ENCODE measurements around the gene CTXND1. TPM values are rescaled to one million over a fixed set of nuclear protein-coding genes. Genes with fewer than 3 reads are reported as not detected.

CTXND1 gene
- total and polyA plus RNA-seq, 2 of the 4 experiments (the other 2 are of a cell fraction): not detected

DNA sequence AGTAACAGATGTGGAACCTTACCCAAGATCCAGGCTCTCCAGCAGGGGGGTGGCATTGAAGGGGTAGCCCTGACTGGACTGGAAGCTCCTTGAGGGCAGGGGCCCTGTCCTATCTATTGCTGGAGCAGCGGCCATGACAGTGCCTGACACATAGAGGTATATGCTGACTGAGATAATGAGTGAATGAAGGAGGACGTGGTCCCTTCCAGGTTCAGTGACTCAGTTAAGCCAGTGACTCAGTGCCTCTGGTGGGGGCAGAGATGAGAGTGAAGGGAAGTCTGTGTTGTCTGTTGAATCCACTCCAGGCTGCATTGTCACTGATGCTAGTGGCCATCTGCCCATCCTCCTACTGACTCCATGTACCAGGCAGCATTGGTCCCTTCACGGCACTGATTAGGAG lies 13.0 kb upstream of the CTXND1 start:
- POLR2A ChIA-PET (ENCODE audit: unreplicated experiment): no interaction called here
- Histone ChIP-seq H3K27me3 (ENCODE audit: control insufficient read depth, insufficient read depth, low read length) (peaks cover 33% of the 10 kb centered on the region), H2BK20ac (ENCODE audit: low read depth, low read length) (no peak overlapping the region), H2AK9ac (replicated peaks; ENCODE audit: low read depth, low read length, poor library complexity) (no peak overlapping the region), H2BK15ac (ENCODE audit: low read depth, low read length) (no peak overlapping the region), H3K9me3 (ENCODE audit: control insufficient read depth, insufficient read depth, low read length) (no peaks in the 10 kb centered on the region; the same call in 1 of the 2 replicates), H3K56ac (ENCODE audit: extremely low read depth, insufficient read depth, low read length) (no peak overlapping the region), H2AK5ac (ENCODE audit: low read depth, low read length) (no peak overlapping the region), H4K5ac (ENCODE audit: low read depth, low read length) (no peak overlapping the region), H3K4me2 (ENCODE audit: low read depth, low read length) (no peak overlapping the region), H3K79me1 (ENCODE audit: low read depth in 1 of 2, low read length in 2 of 2) (no peaks in the 10 kb centered on the region), H4K8ac (ENCODE audit: low read depth in 2 of 2, low read length in 2 of 2) (no peak overlapping the region), H3K27ac (ENCODE audit: insufficient read depth, low read length) (no peak overlapping the region), H3K9me1 (ENCODE audit: insufficient read depth, low read length) (0 out of 2 replicates have a peak, but pooled peaks cover 6% of the 10 kb centered on the region), H2BK120ac (ENCODE audit: low read depth, low read length) (no peak overlapping the region), H2AFZ (replicated peaks; ENCODE audit: low read length, poor library complexity) (no peak overlapping the region), H3K36me3 (ENCODE audit: control insufficient read depth, insufficient read depth, low read length) (no peaks in the 10 kb centered on the region), H2BK5ac (ENCODE audit: low read depth, low read length, poor library complexity, severe bottlenecking) (no peak overlapping the region), H3K14ac (replicated peaks; ENCODE audit: low read depth, low read length) (no peak overlapping the region), H3K4ac (ENCODE audit: low read depth, low read length) (no peak overlapping the region), H4K20me1 (ENCODE audit: insufficient read depth, low read length) (no peaks in the 10 kb centered on the region), H3K23ac (ENCODE audit: low read depth, low read length) (no peak overlapping the region), H4K91ac (ENCODE audit: insufficient read depth, low read depth, low read length) (no peak overlapping the region), H3K18ac (ENCODE audit: low read depth, low read length) (no peak overlapping the region), H3K4me1 (ENCODE audit: control insufficient read depth, insufficient read depth, low read length) (no peaks in the 10 kb centered on the region), H3K4me3 (ENCODE audit: insufficient read depth, low read depth, low read length) (no peak overlapping the region), H3K9ac (ENCODE audit: low read depth, low read length) (no peak overlapping the region)
- ATAC-seq (ENCODE audit: low read depth) (no peak), DNase-seq (peak; percentile 17)
- CTCF ChIA-PET: no interaction called here
- BruUV-seq (replicated peaks): no TSS peak
- in situ Hi-C loops (cut with MboI; ENCODE audit: low sequenced_read_pairs): no loop called here
- dilution Hi-C loops (cut with HindIII; ENCODE audit: low sequenced_read_pairs, unreplicated experiment): no loop called here
- intact Hi-C loops (cut with micrococcal nuclease): no loop called here
- TF ChIP-seq ELK1 (IDR thresholded peaks at IDR 0.05; ENCODE audit: borderline replicate concordance, low read depth, low read length) (no peak), MAZ (IDR thresholded peaks at IDR 0.05; ENCODE audit: borderline replicate concordance, low read depth, low read length) (peak; percentile 18; the same call in 1 of the 2 replicates)
- WGBS, 2 experiments (ENCODE audit: extremely low coverage in 2 of 2, insufficient read length in 1 of 2): 89% methylated on average over 1 of the region's 3 CpGs; no CpG with 5 or more reads in 1 of the 2 experiments

Measured in IMR-90 (cell line).